Muscle layer of colon (tissue), 2 donors: ENCODE data around the gene EIF4G3.
"Not testable (repeated sequence)": the region's sequence is repeated elsewhere in the genome, so short reads cannot be mapped to it uniquely, and the experiment has no call there.

ENCODE experiments used
- H3K27ac ChIP-seq: one replicate; pipeline ENCODE4 v1.7.0; 2013; ENCODE audit warnings: low read depth, mild to moderate bottlenecking, low read length, moderate library complexity
- H3K27me3 ChIP-seq, 2 donors: one replicate each; pipeline ENCODE4 v1.7.0; 2013; ENCODE audit warnings: low read length in 2 of 2, mild to moderate bottlenecking in 2 of 2; ENCODE audit not compliant: insufficient read depth in 2 of 2, control insufficient read depth in 1 of 2
- H3K36me3 ChIP-seq: one replicate; pipeline ENCODE4 v1.7.0; 2013; ENCODE audit warnings: mild to moderate bottlenecking, low read length; ENCODE audit not compliant: insufficient read depth
- H3K4me1 ChIP-seq: one replicate; pipeline ENCODE4 v1.7.0; 2013; ENCODE audit warnings: mild to moderate bottlenecking, low read length; ENCODE audit not compliant: insufficient read depth
- H3K4me3 ChIP-seq, 2 donors: one replicate each; pipeline ENCODE4 v1.7.0; 2013; ENCODE audit warnings: low read length in 2 of 2, low read depth in 1 of 2, mild to moderate bottlenecking in 1 of 2, moderate library complexity in 1 of 2
- H3K9ac ChIP-seq: one replicate; pipeline ENCODE4 v1.7.0; 2013; ENCODE audit warnings: low read length
- H3K9me3 ChIP-seq: one replicate; pipeline ENCODE4 v1.7.0; 2013; ENCODE audit warnings: mild to moderate bottlenecking, low read length
- donor health status: abdominal sarcoma.
- donor health status: Adenocarcinoma of cecum.

The EIF4G3 gene

DNA sequence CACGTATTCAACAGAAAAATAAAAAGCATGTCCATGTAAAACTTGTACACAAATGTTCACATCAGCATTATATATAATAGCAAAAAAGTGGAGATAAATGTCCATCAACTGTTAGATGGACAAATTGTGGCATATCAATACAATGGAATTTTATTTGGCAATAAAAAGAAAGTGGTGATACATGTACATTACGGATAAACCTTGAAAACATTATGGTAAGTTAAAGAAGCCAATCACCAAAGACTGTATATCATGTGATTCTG is 76.9 kb downstream of the EIF4G3 start:
- Histone ChIP-seq H3K9me3 (no peaks in the 10 kb centered on the region), H3K9ac (no peak overlapping the region), H3K27ac (no peak overlapping the region), H3K36me3 (peaks cover 4% of the 10 kb centered on the region), H3K4me1 (no peaks in the 10 kb centered on the region), H3K27me3 (no peaks in the 10 kb centered on the region), H3K4me3 (no peak overlapping the region)

- no peaks in the 10 kb centered on the region for H3K36me3 ChIP-seq
- no peak overlapping the region for H3K27ac ChIP-seq
- no peak overlapping the region for H3K4me3 ChIP-seq
Observed at GRCh38 chr1:21099034-21099868, 77.4 kb downstream of the EIF4G3 start.

DNA sequence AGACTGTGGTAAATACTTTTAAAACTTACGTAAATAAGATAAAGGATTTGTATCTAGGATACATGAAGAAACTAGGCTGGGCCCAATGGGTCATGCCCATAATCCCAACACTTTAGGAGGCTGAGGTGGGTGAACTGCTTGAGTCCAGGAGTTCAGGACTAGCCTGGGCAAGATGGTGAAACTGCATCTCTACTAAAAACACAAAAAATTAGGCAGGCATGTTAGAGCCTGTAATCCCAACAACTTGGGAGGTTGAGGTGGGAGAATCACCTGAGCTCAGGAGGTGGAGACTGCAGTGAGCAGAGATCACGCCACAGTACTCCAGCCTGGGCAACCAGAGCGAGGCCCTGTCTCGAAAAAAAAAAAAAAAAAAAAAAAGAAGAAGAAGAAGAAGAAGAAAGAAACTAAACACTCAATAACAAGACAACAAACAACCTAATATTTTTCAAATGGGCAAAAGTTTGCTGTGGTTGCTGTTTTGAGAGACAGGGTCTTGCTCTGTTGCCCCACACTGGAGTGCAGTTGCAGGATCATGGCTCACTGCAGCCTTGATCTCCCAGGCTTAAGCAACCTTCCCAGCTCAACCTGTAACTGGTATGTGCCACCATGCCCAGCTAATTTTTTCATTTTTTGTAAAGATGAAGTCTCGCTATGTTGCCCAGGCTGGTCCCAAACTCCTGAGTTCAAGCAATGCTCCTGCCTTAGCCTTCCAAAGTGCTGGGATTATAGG is 78.3 kb downstream of the EIF4G3 start:
- Histone ChIP-seq H3K27ac (no peak overlapping the region), H3K4me1 (no peaks in the 10 kb centered on the region), H3K9ac (no peak overlapping the region), H3K27me3 (no peaks in the 10 kb centered on the region), H3K36me3 (no peaks in the 10 kb centered on the region), H3K9me3 (no peaks in the 10 kb centered on the region), H3K4me3 (no peak overlapping the region)

More at GRCh38 chr1:21099034-21099868, 77.4 kb downstream of the EIF4G3 start:
- Histone ChIP-seq H3K9me3 (no peaks in the 10 kb centered on the region), H3K4me1 (no peaks in the 10 kb centered on the region), H3K9ac (no peak overlapping the region), H3K27me3 (no peaks in the 10 kb centered on the region)

- no peaks in the 10 kb centered on the region for H3K27me3 ChIP-seq
- H3K36me3 ChIP-seq, result no peaks in the 10 kb centered on the region
- H3K9ac ChIP-seq, result no peak overlapping the region
- no peak overlapping the region for H3K27ac ChIP-seq
- H3K9me3 ChIP-seq, result no peaks in the 10 kb centered on the region
- H3K4me1 ChIP-seq, result no peaks in the 10 kb centered on the region
- H3K4me3 ChIP-seq, result no peak overlapping the region
Observed at GRCh38 chr1:21097729-21098128, 79.0 kb downstream of the EIF4G3 start.

GRCh38 chr1:21095976-21096375 is 80.7 kb downstream of the EIF4G3 start:
- Histone ChIP-seq H3K4me3 (no peak overlapping the region), H3K4me1 (peaks cover under 1% of the 10 kb centered on the region), H3K36me3 (no peaks in the 10 kb centered on the region), H3K27me3 (no peaks in the 10 kb centered on the region), H3K27ac (no peak overlapping the region), H3K9me3 (no peaks in the 10 kb centered on the region), H3K9ac (no peak overlapping the region)

- H3K4me1 ChIP-seq, H3K27ac ChIP-seq, H3K36me3 ChIP-seq, H3K27me3 ChIP-seq, H3K4me3 ChIP-seq, H3K9ac ChIP-seq, H3K9me3 ChIP-seq: not testable (repeated sequence)
Observed at GRCh38 chr1:21094282-21094681, 82.4 kb downstream of the EIF4G3 start.

GRCh38 chr1:21093271-21093958 is 83.3 kb downstream of the EIF4G3 start:
- H3K4me3 ChIP-seq, H3K4me1 ChIP-seq, H3K36me3 ChIP-seq, H3K27ac ChIP-seq, H3K9me3 ChIP-seq, H3K27me3 ChIP-seq, H3K9ac ChIP-seq: not testable (repeated sequence)

GRCh38 chr1:21092545-21092944 is 84.2 kb downstream of the EIF4G3 start:
- H3K9ac ChIP-seq, H3K36me3 ChIP-seq, H3K4me3 ChIP-seq, H3K27ac ChIP-seq, H3K4me1 ChIP-seq, H3K27me3 ChIP-seq, H3K9me3 ChIP-seq: not testable (repeated sequence)

GRCh38 chr1:21091053-21091690 is 85.5 kb downstream of the EIF4G3 start:
- not testable (repeated sequence) for H3K9me3 ChIP-seq, H3K4me3 ChIP-seq, H3K27ac ChIP-seq, H3K9ac ChIP-seq, H3K36me3 ChIP-seq, H3K4me1 ChIP-seq, H3K27me3 ChIP-seq

DNA sequence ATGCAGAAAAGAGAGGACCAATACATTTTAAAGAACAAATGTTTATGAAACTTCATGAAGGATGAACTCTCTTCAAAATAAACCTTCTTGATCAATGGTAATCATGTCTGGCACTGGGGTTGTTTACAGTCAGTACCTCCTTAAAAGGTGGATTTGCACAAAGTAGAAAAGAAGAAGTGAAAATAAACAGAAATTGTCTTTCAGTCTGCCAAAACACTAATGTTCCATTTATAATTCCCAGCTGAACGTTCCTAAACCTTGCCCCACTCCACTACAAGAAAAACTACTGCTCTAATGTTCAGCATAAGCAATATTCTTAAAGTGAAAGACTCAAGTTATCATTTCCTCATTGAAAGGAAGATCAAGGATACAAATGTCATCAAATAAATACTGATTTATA is 86.2 kb downstream of the EIF4G3 start:
- Histone ChIP-seq H3K4me3 (no peak overlapping the region), H3K27me3 (no peaks in the 10 kb centered on the region), H3K4me1 (peaks cover 9% of the 10 kb centered on the region), H3K27ac (no peak overlapping the region), H3K9ac (no peak overlapping the region), H3K36me3 (no peaks in the 10 kb centered on the region), H3K9me3 (no peaks in the 10 kb centered on the region)

DNA sequence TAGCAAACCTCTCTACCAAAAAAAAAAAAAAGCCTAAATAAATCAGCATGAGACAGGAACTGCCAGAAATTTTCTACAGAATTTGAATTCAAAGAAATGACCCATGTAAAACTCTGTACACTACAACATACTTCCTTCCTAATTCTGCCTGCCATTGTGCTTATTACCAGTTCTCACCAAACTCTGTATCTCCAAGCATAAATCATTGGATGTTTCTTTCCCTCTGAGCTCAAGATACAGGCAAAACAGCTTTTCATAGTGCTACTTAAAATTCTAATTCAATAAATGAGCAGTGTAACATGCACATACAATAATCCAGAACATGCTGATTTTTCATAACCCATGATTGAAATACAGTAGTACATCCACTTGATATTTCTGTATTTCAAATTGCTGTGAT is 87.0 kb downstream of the EIF4G3 start:
- H3K27ac ChIP-seq, result no peak overlapping the region
- H3K4me3 ChIP-seq, result no peak overlapping the region

More for the DNA sequence above, 87.0 kb downstream of the EIF4G3 start:
- Histone ChIP-seq H3K4me1 (peaks cover 9% of the 10 kb centered on the region), H3K36me3 (no peaks in the 10 kb centered on the region), H3K9ac (no peak overlapping the region), H3K27me3 (no peaks in the 10 kb centered on the region), H3K9me3 (no peaks in the 10 kb centered on the region)
